GM19463 (cell line): ENCODE measurements around the gene CADPS2.
A peak's percentile ranks its signal among the peaks of the same experiment; 100 is the strongest.

Experiments used
- ATAC-seq: cut with Tn5 transposase; IDR thresholded peaks from one replicate; pipeline ENCODE4 v1.9.1; 2021; ENCODE audit warnings: mild to moderate bottlenecking, moderate library complexity; ENCODE audit not compliant: unreplicated experiment

The CADPS2 gene

GRCh38 chr7:122886357-122887081 is at the start of gene CADPS2:
Gene CADPS2 (minus strand): TSS chr7:122886460. CDS start chr7:122886337, 123 bp downstream.
- peak; percentile 66 for ATAC-seq

- ATAC-seq = no peak
Observed at GRCh38 chr7:122935620-122936019, 49.4 kb upstream of the CADPS2 start.

GRCh38 chr7:122919643-122920181 is 33.5 kb upstream of the CADPS2 start:
- no peak for ATAC-seq

- no peak for ATAC-seq
Observed at GRCh38 chr7:122914812-122915211, 28.6 kb upstream of the CADPS2 start.

GRCh38 chr7:122913608-122914007 is 27.3 kb upstream of the CADPS2 start:
- no peak for ATAC-seq

- ATAC-seq = peak; percentile 65
Observed at GRCh38 chr7:122902751-122903495, 16.7 kb upstream of the CADPS2 start.

- no peak for ATAC-seq
Observed at GRCh38 chr7:122901250-122901649, 15.0 kb upstream of the CADPS2 start.

GRCh38 chr7:122896509-122896908 is 10.2 kb upstream of the CADPS2 start:
- no peak for ATAC-seq

GRCh38 chr7:122893486-122893885 is 7.2 kb upstream of the CADPS2 start:
- ATAC-seq = no peak

GRCh38 chr7:122889116-122889515 is 2.9 kb upstream of the CADPS2 start:
- no peak for ATAC-seq

- ATAC-seq = no peak
Observed at GRCh38 chr7:122887848-122888247, 1.6 kb upstream of the CADPS2 start.

- no peak for ATAC-seq
Observed at GRCh38 chr7:122887198-122887597, 938 bp upstream of the CADPS2 start.

GRCh38 chr7:122885583-122886356 is 490 bp downstream of the CADPS2 start:
- peak; percentile 25 for ATAC-seq

GRCh38 chr7:122884186-122884585 is 2.1 kb downstream of the CADPS2 start:
- ATAC-seq = no peak

- ATAC-seq = no peak
Observed at GRCh38 chr7:122883049-122883680, 3.1 kb downstream of the CADPS2 start.

- ATAC-seq = no peak
Observed at GRCh38 chr7:122881324-122881723, 4.9 kb downstream of the CADPS2 start.

GRCh38 chr7:122869260-122869659 is 17.0 kb downstream of the CADPS2 start:
- no peak for ATAC-seq

- ATAC-seq = no peak
Observed at GRCh38 chr7:122867471-122867980, 18.7 kb downstream of the CADPS2 start.

- no peak for ATAC-seq
Observed at GRCh38 chr7:122864838-122865237, 21.4 kb downstream of the CADPS2 start.

- ATAC-seq = no peak
Observed at GRCh38 chr7:122864016-122864415, 22.2 kb downstream of the CADPS2 start.

GRCh38 chr7:122858320-122858719 is 27.9 kb downstream of the CADPS2 start:
- no peak for ATAC-seq
